IMR-90 (cell line): ENCODE data around the gene CDT1. TPM values are rescaled to one million over a fixed set of nuclear protein-coding genes. Genes with fewer than 3 reads are reported as not detected.

Experiments used
- ATAC-seq: fragments of 200-7000 bp; cut with Tn5 transposase; 2 replicates; pipeline ENCODE4 v1.9.1; 2020; ENCODE audit warnings: low read depth, mild to moderate bottlenecking, moderate library complexity
- BruUV-seq: library from RNA; stranded (reverse); fragments of 400-500 nt; replicated peaks from 2 replicates; lab custom pipeline; 2021; lab: Mats Ljungman, UMichigan
- CTCF ChIA-PET: fragments of 300-600 bp; formaldehyde crosslinking; extraction: SDS; loops from one replicate; lab custom pipeline; 2021; ENCODE audit warnings: antibody characterized with exemption; lab: Yijun Ruan, JAX
- POLR2A ChIA-PET: fragments of 300-600 bp; sonication (Branson Sonifier 250); formaldehyde crosslinking; loops from one replicate; lab custom pipeline; 2022; ENCODE audit warnings: antibody characterized with exemption; ENCODE audit not compliant: unreplicated experiment; lab: Charles Lee
- DNase-seq: peaks from one replicate; pipeline ENCODE4 v3.0.0; 2013
- H2AFZ ChIP-seq: replicated peaks from 2 replicates; pipeline ENCODE3; 2013; ENCODE audit warnings: low read length, mild to moderate bottlenecking; ENCODE audit not compliant: poor library complexity
- H2AK5ac ChIP-seq: 2 replicates; pipeline ENCODE4 v1.6.1; 2013; ENCODE audit warnings: low read depth, low read length, inconsistent platforms
- H2AK9ac ChIP-seq: replicated peaks from 2 replicates; pipeline ENCODE3; 2013; ENCODE audit warnings: mild to moderate bottlenecking, low read depth, low read length, moderate library complexity; ENCODE audit not compliant: poor library complexity
- H2BK120ac ChIP-seq: 2 replicates; pipeline ENCODE4 v1.6.1; 2013; ENCODE audit warnings: low read depth, low read length, inconsistent platforms
- H2BK15ac ChIP-seq: 3 replicates; pipeline ENCODE4 v1.6.1; 2013; ENCODE audit warnings: low read depth, low read length, inconsistent platforms
- H2BK20ac ChIP-seq: 2 replicates; pipeline ENCODE4 v1.6.1; 2013; ENCODE audit warnings: low read depth, mild to moderate bottlenecking, inconsistent platforms, low read length, moderate library complexity
- H2BK5ac ChIP-seq: 2 replicates; pipeline ENCODE4 v1.6.1; 2013; ENCODE audit warnings: mild to moderate bottlenecking, low read depth, low read length, inconsistent platforms; ENCODE audit not compliant: poor library complexity, severe bottlenecking
- H3K14ac ChIP-seq: replicated peaks from 2 replicates; pipeline ENCODE4 v1.6.1; 2013; ENCODE audit warnings: low read depth, low read length, inconsistent platforms
- H3K18ac ChIP-seq: 2 replicates; pipeline ENCODE4 v1.6.1; 2013; ENCODE audit warnings: low read depth, low read length, control low read depth
- H3K23ac ChIP-seq: 2 replicates; pipeline ENCODE4 v1.6.1; 2013; ENCODE audit warnings: low read depth, low read length, inconsistent platforms
- H3K27ac ChIP-seq: 2 replicates; pipeline ENCODE4 v1.5.1; 2013; ENCODE audit warnings: mild to moderate bottlenecking, control low read depth, low read length; ENCODE audit not compliant: insufficient read depth
- H3K27me3 ChIP-seq: 2 replicates; pipeline ENCODE4 v1.6.1; 2013; ENCODE audit warnings: low read length; ENCODE audit not compliant: control insufficient read depth, insufficient read depth
- H3K36me3 ChIP-seq: 2 replicates; pipeline ENCODE4 v1.6.1; 2013; ENCODE audit warnings: low read length, mixed read lengths; ENCODE audit not compliant: control insufficient read depth, insufficient read depth
- H3K4ac ChIP-seq: 2 replicates; pipeline ENCODE4 v1.6.1; 2013; ENCODE audit warnings: low read depth, low read length, inconsistent platforms
- H3K4me1 ChIP-seq: 2 replicates; pipeline ENCODE4 v1.6.1; 2013; ENCODE audit warnings: low read length, mixed read lengths; ENCODE audit not compliant: control insufficient read depth, insufficient read depth
- H3K4me2 ChIP-seq: 2 replicates; pipeline ENCODE4 v1.6.1; 2013; ENCODE audit warnings: low read depth, mild to moderate bottlenecking, control low read depth, low read length, moderate library complexity
- H3K4me3 ChIP-seq: 2 replicates; pipeline ENCODE4 v1.5.1; 2013; ENCODE audit warnings: low read depth, mild to moderate bottlenecking, control low read depth, low read length, moderate library complexity; ENCODE audit not compliant: insufficient read depth
- H3K56ac ChIP-seq: 2 replicates; pipeline ENCODE4 v1.6.1; 2013; ENCODE audit warnings: low read length, inconsistent platforms; ENCODE audit not compliant: insufficient read depth; ENCODE audit errors: extremely low read depth
- H3K79me1 ChIP-seq, 2 experiments: 2 replicates each; pipeline ENCODE4 v1.6.1; 2013; ENCODE audit warnings: low read length in 2 of 2, inconsistent platforms in 1 of 2, low read depth in 1 of 2
- H3K9ac ChIP-seq: 2 replicates; pipeline ENCODE4 v1.6.1; 2013; ENCODE audit warnings: low read depth, low read length, control low read depth
- H3K9me1 ChIP-seq: 2 replicates; pipeline ENCODE4 v1.6.1; 2013; ENCODE audit warnings: low read length, inconsistent platforms; ENCODE audit not compliant: insufficient read depth
- H3K9me3 ChIP-seq: 2 replicates; pipeline ENCODE4 v1.6.1; 2013; ENCODE audit warnings: low read length; ENCODE audit not compliant: control insufficient read depth, insufficient read depth
- H4K20me1 ChIP-seq: 2 replicates; pipeline ENCODE4 v1.6.1; 2013; ENCODE audit warnings: low read length, inconsistent platforms; ENCODE audit not compliant: insufficient read depth
- H4K5ac ChIP-seq: 2 replicates; pipeline ENCODE4 v1.6.1; 2013; ENCODE audit warnings: mild to moderate bottlenecking, low read depth, low read length, control low read depth
- H4K8ac ChIP-seq, 2 experiments: 2 replicates each; pipeline ENCODE4 v1.6.1; 2013; ENCODE audit warnings: low read depth in 2 of 2, low read length in 2 of 2, control low read depth in 1 of 2, inconsistent platforms in 1 of 2
- H4K91ac ChIP-seq: 2 replicates; pipeline ENCODE4 v1.6.1; 2013; ENCODE audit warnings: low read depth, low read length, inconsistent platforms; ENCODE audit not compliant: insufficient read depth
- BHLHE40 ChIP-seq: fragments of 150-350 bp; IDR thresholded peaks from 2 replicates; pipeline ENCODE4 v1.6.1; 2016; ENCODE audit warnings: mild to moderate bottlenecking, low read depth, low read length
- CEBPB ChIP-seq: IDR thresholded peaks from 2 replicates; pipeline ENCODE4 v1.6.1; 2012; ENCODE audit warnings: low read depth, low read length, improper control_type of control experiment
- CHD1 ChIP-seq: IDR thresholded peaks from 2 replicates; pipeline ENCODE4 v1.6.1; 2012; ENCODE audit warnings: low read depth, low read length, improper control_type of control experiment
- ELK1 ChIP-seq: fragments of 150-350 bp; IDR thresholded peaks from 2 replicates; pipeline ENCODE4 v1.6.1; 2016; ENCODE audit warnings: low read depth, mild to moderate bottlenecking, low read length, moderate library complexity, borderline replicate concordance
- FOS ChIP-seq: fragments of 150-350 bp; IDR thresholded peaks from 2 replicates; pipeline ENCODE4 v1.6.1; 2016; ENCODE audit warnings: low read depth, low read length
- MAFK ChIP-seq: IDR thresholded peaks from 2 replicates; pipeline ENCODE4 v1.6.1; 2012; ENCODE audit warnings: low read depth, low read length, improper control_type of control experiment
- MAZ ChIP-seq: IDR thresholded peaks from 2 replicates; pipeline ENCODE4 v1.6.1; 2012; ENCODE audit warnings: low read depth, mild to moderate bottlenecking, low read length, improper control_type of control experiment, moderate library complexity, borderline replicate concordance
- NFE2L2 ChIP-seq: fragments of 150-350 bp; IDR thresholded peaks from 2 replicates; pipeline ENCODE4 v1.6.1; 2016; ENCODE audit warnings: low read depth, mild to moderate bottlenecking, low read length
- POLR2A ChIP-seq: IDR thresholded peaks from 2 replicates; pipeline ENCODE4 v1.6.1; 2012; ENCODE audit warnings: mild to moderate bottlenecking, low read depth, low read length
- RCOR1 ChIP-seq: IDR thresholded peaks from 2 replicates; pipeline ENCODE4 v1.6.1; 2012; ENCODE audit warnings: mild to moderate bottlenecking, low read length, improper control_type of control experiment; ENCODE audit not compliant: insufficient replicate concordance
- RFX5 ChIP-seq: IDR thresholded peaks from 2 replicates; pipeline ENCODE4 v1.8.0; 2012; ENCODE audit warnings: low read depth, mild to moderate bottlenecking, low read length, moderate library complexity
- USF2 ChIP-seq: fragments of 150-350 bp; IDR thresholded peaks from 2 replicates; pipeline ENCODE4 v1.6.1; 2017; ENCODE audit warnings: mild to moderate bottlenecking, antibody characterized with exemption, low read length, low read depth
- WGBS, 2 experiments: methylation state at CpG; one replicate each; pipeline versions ENCODE4 v1.1.5 to v1.1.7; 2013; ENCODE audit warnings: missing lambda C conversion rate in 2 of 2; ENCODE audit not compliant: insufficient read length in 1 of 2; ENCODE audit errors: extremely low coverage in 2 of 2; 5-methylcytosine and 5-hydroxymethylcytosine counted together
- dilution Hi-C: fragments of 300-500 bp; cut with HindIII; formaldehyde crosslinking; loops from one replicate; pipeline ENCODE4 v1.14.3; 2018; ENCODE audit warnings: low sequenced_read_pairs; ENCODE audit not compliant: unreplicated experiment
- in situ Hi-C: fragments of 300-500 bp; cut with MboI; formaldehyde crosslinking; loops from 3 replicates; pipeline ENCODE4 v1.14.3; 2019; ENCODE audit warnings: low sequenced_read_pairs, inconsistent platforms, mixed read lengths
- intact Hi-C: fragments of 100-400 bp; cut with micrococcal nuclease; formaldehyde crosslinking; loops from 2 replicates; pipeline ENCODE4 v1.10.0; 2022
- polyA plus RNA-seq, 3 experiments: library from polyadenylated mRNA; depleted of rRNA; stranded (reverse); fragments of >200 nt; gene quantifications; 2 replicates each; pipeline ENCODE4 v1.2.3, GENCODE V29; 2012; ENCODE audit warnings: low replicate concordance in 1 of 3
- total RNA-seq: library from RNA; depleted of rRNA; stranded (reverse); fragments of >200 nt; gene quantifications from 2 replicates; pipeline ENCODE4 v1.2.3, GENCODE V29; 2012
- TF ChIP-seq, protein P1 (sequence below): conservative IDR thresholded peaks from 2 replicates; pipeline ENCODE4 v1.5.1; 2012; ENCODE audit warnings: mild to moderate bottlenecking, low read depth, low read length, improper control_type of control experiment

The CDT1 gene
- total and polyA plus RNA-seq, 2 of the 4 experiments (the other 2 are of a cell fraction) = 3.2 to 11.8 TPM

- H3K23ac ChIP-seq = peak within 1 kb of the TSS; percentile 96; the same call in 1 of the 2 replicates
- H3K4ac ChIP-seq = peak within 1 kb of the TSS; percentile 92
- peak within 1 kb of the TSS; percentile 69 for H3K56ac ChIP-seq
- peak within 1 kb of the TSS; percentile 13 for H4K5ac ChIP-seq
- H2AK9ac ChIP-seq = peak within 1 kb of the TSS; percentile 95
- peak within 1 kb of the TSS; percentile 82 for H3K27ac ChIP-seq
- 0% methylated on average over 46 of the region's 110 CpGs; no CpG with 5 or more reads in 1 of the 2 experiments for WGBS, 2 experiments
- peak within 1 kb of the TSS; percentile 95 for H2AFZ ChIP-seq
- no peaks in the 10 kb centered on the region for H3K9me3 ChIP-seq
- peak within 1 kb of the TSS; percentile 94; the same call in 1 of the 2 replicates for H2AK5ac ChIP-seq
- no peaks in the 10 kb centered on the region for H3K27me3 ChIP-seq
- H3K9me1 ChIP-seq = peaks cover 11% of the 10 kb centered on the region
- H3K4me3 ChIP-seq = peak within 1 kb of the TSS; percentile 92
- BruUV-seq = no TSS peak
- peak within 1 kb of the TSS; percentile 25 for H3K18ac ChIP-seq
- peak within 1 kb of the TSS; percentile 58 to 78; a peak in 2 of 4 replicates for H4K8ac ChIP-seq
- ChIA-PET POLR2A (no interaction called here), CTCF (interaction anchor here (0.8 kb wide), 1 partner anchor 48 kb away, joined by 4 read pairs; no protein-coding TSS in a partner anchor)
- H2BK20ac ChIP-seq = no peak within 1 kb of the TSS
- H3K14ac ChIP-seq = peak within 1 kb of the TSS; percentile 94
- H2BK120ac ChIP-seq = peak within 1 kb of the TSS; percentile 70
- H4K91ac ChIP-seq = peak within 1 kb of the TSS; percentile 66; the same call in 1 of the 2 replicates
- H4K20me1 ChIP-seq = peaks cover 43% of the 10 kb centered on the region
- H3K9ac ChIP-seq = peak within 1 kb of the TSS; percentile 83
- dilution Hi-C loops = no loop called here
- H2BK5ac ChIP-seq = peak within 1 kb of the TSS; percentile 88
- DNase-seq = peak; percentile 52
- peaks cover 34% of the 10 kb centered on the region for H3K4me1 ChIP-seq
- in situ Hi-C loops = no loop called here
- no peaks in the 10 kb centered on the region for H3K36me3 ChIP-seq
- intact Hi-C loops = loop anchor here (1.0 kb wide), 2 partner anchors 42 to 48 kb away; no protein-coding TSS in a partner anchor
- H2BK15ac ChIP-seq = no peak within 1 kb of the TSS; the same call in 2 of the 3 replicates
- ATAC-seq = peak; percentile 68
- peaks cover 0 to 36% of the 10 kb centered on the region in 2 experiments; a peak in 2 of 4 replicates for H3K79me1 ChIP-seq
- H3K4me2 ChIP-seq = peak within 1 kb of the TSS; percentile 68
- no peak for TF ChIP-seq FOS
- TF ChIP-seq CEBPB = no peak
- peak; percentile 66; the same call in 1 of the 2 replicates for TF ChIP-seq MAZ
- TF ChIP-seq MAFK = no peak
- TF ChIP-seq CHD1 = no peak
- no peak for TF ChIP-seq USF2
- no peak for TF ChIP-seq RFX5
- TF ChIP-seq, protein P1, sequence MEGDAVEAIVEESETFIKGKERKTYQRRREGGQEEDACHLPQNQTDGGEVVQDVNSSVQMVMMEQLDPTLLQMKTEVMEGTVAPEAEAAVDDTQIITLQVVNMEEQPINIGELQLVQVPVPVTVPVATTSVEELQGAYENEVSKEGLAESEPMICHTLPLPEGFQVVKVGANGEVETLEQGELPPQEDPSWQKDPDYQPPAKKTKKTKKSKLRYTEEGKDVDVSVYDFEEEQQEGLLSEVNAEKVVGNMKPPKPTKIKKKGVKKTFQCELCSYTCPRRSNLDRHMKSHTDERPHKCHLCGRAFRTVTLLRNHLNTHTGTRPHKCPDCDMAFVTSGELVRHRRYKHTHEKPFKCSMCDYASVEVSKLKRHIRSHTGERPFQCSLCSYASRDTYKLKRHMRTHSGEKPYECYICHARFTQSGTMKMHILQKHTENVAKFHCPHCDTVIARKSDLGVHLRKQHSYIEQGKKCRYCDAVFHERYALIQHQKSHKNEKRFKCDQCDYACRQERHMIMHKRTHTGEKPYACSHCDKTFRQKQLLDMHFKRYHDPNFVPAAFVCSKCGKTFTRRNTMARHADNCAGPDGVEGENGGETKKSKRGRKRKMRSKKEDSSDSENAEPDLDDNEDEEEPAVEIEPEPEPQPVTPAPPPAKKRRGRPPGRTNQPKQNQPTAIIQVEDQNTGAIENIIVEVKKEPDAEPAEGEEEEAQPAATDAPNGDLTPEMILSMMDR = peak; percentile 92
- no peak for TF ChIP-seq NFE2L2
- peak; percentile 20 for TF ChIP-seq RCOR1
- peak; percentile 94 for TF ChIP-seq POLR2A
- TF ChIP-seq BHLHE40 = no peak
- no peak for TF ChIP-seq ELK1
These were observed 18.3 kb upstream of the CDT1 start, which contains the start of gene PIEZO1 for GRCh38 chr16:88785106-88785924. Gene PIEZO1 (minus strand): TSS chr16:88785220. CDS start chr16:88784964, 256 bp downstream.
